Loucy (cell line): ENCODE measurements around the gene TIMM23.
A peak's percentile ranks its signal among the peaks of the same experiment; 100 is the strongest.
"Not testable (repeated sequence)": the region's sequence is repeated elsewhere in the genome, so short reads cannot be mapped to it uniquely, and the experiment has no call there.

Source experiments
- H2AFZ ChIP-seq: fragments of 200-600 bp; sonication (generic); 2 replicates; pipeline ENCODE4 v1.6.0; 2016; ENCODE audit warnings: antibody characterized with exemption, mild to moderate bottlenecking, low read length, moderate library complexity
- H3F3A ChIP-seq: fragments of 200-600 bp; 2 replicates; pipeline ENCODE4 v1.6.0; 2016; ENCODE audit warnings: antibody characterized with exemption, low read depth, mild to moderate bottlenecking
- H3K27me3 ChIP-seq: fragments of 200-600 bp; sonication (generic); 2 replicates; pipeline ENCODE4 v1.6.1; 2014; ENCODE audit warnings: low read length, mild to moderate bottlenecking; ENCODE audit not compliant: insufficient read depth, poor library complexity, severe bottlenecking
- H3K36me3 ChIP-seq: fragments of 200-600 bp; sonication (generic); 2 replicates; pipeline ENCODE4 v1.6.1; 2016; ENCODE audit warnings: low read length; ENCODE audit not compliant: insufficient read depth
- H3K4me1 ChIP-seq: fragments of 200-600 bp; sonication (generic); 2 replicates; pipeline ENCODE4 v1.5.1; 2014; ENCODE audit warnings: low read length, mild to moderate bottlenecking; ENCODE audit not compliant: insufficient read depth, poor library complexity, severe bottlenecking
- H3K4me2 ChIP-seq: fragments of 200-600 bp; sonication (generic); 2 replicates; pipeline ENCODE4 v1.6.0; 2014; ENCODE audit warnings: antibody characterized with exemption, low read length, low read depth, mild to moderate bottlenecking; ENCODE audit not compliant: poor library complexity, severe bottlenecking
- H3K4me3 ChIP-seq: fragments of 200-600 bp; sonication (generic); 2 replicates; pipeline ENCODE4 v1.5.1; 2014; ENCODE audit warnings: low read length, mild to moderate bottlenecking, mixed read lengths; ENCODE audit not compliant: poor library complexity, severe bottlenecking
- H3K79me2 ChIP-seq: fragments of 200-600 bp; sonication (generic); 2 replicates; pipeline ENCODE4 v1.6.1; 2014; ENCODE audit warnings: low read length; ENCODE audit not compliant: insufficient read depth
- H3K9ac ChIP-seq: fragments of 200-600 bp; sonication (generic); 2 replicates; pipeline ENCODE4 v1.6.0; 2014; ENCODE audit warnings: mild to moderate bottlenecking, low read depth, low read length, moderate library complexity; ENCODE audit not compliant: poor library complexity, severe bottlenecking
- H3K9me2 ChIP-seq: fragments of 200-600 bp; sonication (generic); replicated peaks from 2 replicates; pipeline ENCODE4 v1.6.1; 2016; ENCODE audit warnings: low read depth, low read length, mixed read lengths
- H3K9me3 ChIP-seq: fragments of 200-600 bp; sonication (generic); 2 replicates; pipeline ENCODE4 v1.6.1; 2014; ENCODE audit warnings: mild to moderate bottlenecking, antibody characterized with exemption, low read length, low read depth; ENCODE audit not compliant: insufficient read depth
- H4K20me1 ChIP-seq: fragments of 200-600 bp; sonication (generic); 2 replicates; pipeline ENCODE4 v1.6.0; 2014; ENCODE audit warnings: antibody characterized with exemption, low read length, mild to moderate bottlenecking; ENCODE audit not compliant: insufficient read depth, poor library complexity, severe bottlenecking

Gene TIMM23

GRCh38 chr10:45971742-45972105, 565 bp upstream of the TIMM23 start:
- H3K27me3 ChIP-seq, H3F3A ChIP-seq, H3K36me3 ChIP-seq, H3K4me1 ChIP-seq, H3K9me2 ChIP-seq, H2AFZ ChIP-seq, H3K9me3 ChIP-seq: not testable (repeated sequence)
- Histone ChIP-seq H3K9ac (peak overlapping the region; percentile 85), H3K4me3 (peak overlapping the region; percentile 93), H3K79me2 (peaks cover 70% of the 10 kb centered on the region), H3K4me2 (peak overlapping the region; percentile 81), H4K20me1 (peaks cover 12% of the 10 kb centered on the region)

GRCh38 chr10:45972813-45973169, 502 bp downstream of the TIMM23 start:
- not testable (repeated sequence) for H2AFZ ChIP-seq, H3K27me3 ChIP-seq, H3K36me3 ChIP-seq, H3K9me3 ChIP-seq, H3F3A ChIP-seq, H3K4me1 ChIP-seq, H3K9me2 ChIP-seq
- Histone ChIP-seq H3K4me3 (peak overlapping the region; percentile 93), H3K4me2 (peak overlapping the region; percentile 89), H3K9ac (peak overlapping the region; percentile 85), H3K79me2 (peaks cover 68% of the 10 kb centered on the region), H4K20me1 (peaks cover 12% of the 10 kb centered on the region)

GRCh38 chr10:45974041-45974440, 1.8 kb downstream of the TIMM23 start:
- Histone ChIP-seq H3K4me3 (peak overlapping the region; percentile 93), H3K9ac (peak overlapping the region; percentile 85), H3K4me2 (peak overlapping the region; percentile 89), H4K20me1 (peaks cover 13% of the 10 kb centered on the region), H3K79me2 (peaks cover 67% of the 10 kb centered on the region)
- not testable (repeated sequence) for H2AFZ ChIP-seq, H3K27me3 ChIP-seq, H3K9me3 ChIP-seq, H3K4me1 ChIP-seq, H3K36me3 ChIP-seq, H3F3A ChIP-seq, H3K9me2 ChIP-seq

GRCh38 chr10:45978554-45978953, 6.3 kb downstream of the TIMM23 start:
- H3K4me3 ChIP-seq, H3K9me2 ChIP-seq, H3K4me1 ChIP-seq, H3K4me2 ChIP-seq, H3K9me3 ChIP-seq, H3K27me3 ChIP-seq, H3F3A ChIP-seq, H4K20me1 ChIP-seq, H3K36me3 ChIP-seq, H3K9ac ChIP-seq, H2AFZ ChIP-seq: not testable (repeated sequence)
- H3K79me2 ChIP-seq = peaks cover 38% of the 10 kb centered on the region

- not testable (repeated sequence) for H3K9me3 ChIP-seq, H3K9me2 ChIP-seq, H3K4me1 ChIP-seq, H4K20me1 ChIP-seq, H3K27me3 ChIP-seq, H3K4me3 ChIP-seq, H3K9ac ChIP-seq, H2AFZ ChIP-seq, H3K4me2 ChIP-seq, H3K36me3 ChIP-seq, H3F3A ChIP-seq
- peaks cover 18% of the 10 kb centered on the region; the same call in 1 of the 2 replicates for H3K79me2 ChIP-seq
Observed at GRCh38 chr10:45981367-45981766, 9.1 kb downstream of the TIMM23 start.
